Endodermal cell (in vitro differentiated cells): ENCODE results near the gene OR10A7. TPM values are rescaled to one million over a fixed set of nuclear protein-coding genes. Genes with fewer than 3 reads are reported as not detected.

Experiments used
- DNase-seq: peaks from one replicate; pipeline ENCODE4 v3.0.0-alpha.2; 2017
- H3K27ac ChIP-seq: 2 replicates; pipeline ENCODE4 v1.5.1; 2013; ENCODE audit warnings: mild to moderate bottlenecking, low read depth, low read length, moderate library complexity
- H3K27me3 ChIP-seq: 2 replicates; pipeline ENCODE4 v1.6.1; 2013; ENCODE audit warnings: mild to moderate bottlenecking, low read length, moderate library complexity; ENCODE audit not compliant: insufficient read depth, control insufficient read depth, poor library complexity, severe bottlenecking
- H3K36me3 ChIP-seq: 2 replicates; pipeline ENCODE4 v1.7.0; 2013; ENCODE audit warnings: mild to moderate bottlenecking, low read length, moderate library complexity; ENCODE audit not compliant: control insufficient read depth, insufficient read depth
- H3K4me1 ChIP-seq: one replicate; pipeline ENCODE4 v1.7.0; 2013; ENCODE audit warnings: low read length; ENCODE audit not compliant: control insufficient read depth, insufficient read depth
- H3K4me3 ChIP-seq: 2 replicates; pipeline ENCODE4 v1.5.1; 2013; ENCODE audit warnings: mild to moderate bottlenecking, low read length, moderate library complexity
- H3K9ac ChIP-seq: 2 replicates; pipeline ENCODE4 v1.6.1; 2013; ENCODE audit warnings: mild to moderate bottlenecking, low read length, moderate library complexity; ENCODE audit not compliant: poor library complexity, severe bottlenecking; ENCODE audit errors: extremely low read depth
- H3K9me3 ChIP-seq: 2 replicates; pipeline ENCODE4 v1.6.1; 2013; ENCODE audit warnings: mild to moderate bottlenecking, low read length, moderate library complexity; ENCODE audit not compliant: control insufficient read depth
- H3K27ac Mint-ChIP-seq: 2 replicates; pipeline ENCODE4 v1.8.0; 2020; ENCODE audit warnings: mixed read lengths
- H3K27me3 Mint-ChIP-seq: 2 replicates; pipeline ENCODE4 v1.8.0; 2021; ENCODE audit warnings: mild to moderate bottlenecking, mixed read lengths; ENCODE audit not compliant: insufficient read depth
- H3K36me3 Mint-ChIP-seq: 2 replicates; pipeline ENCODE4 v1.8.0; 2020; ENCODE audit warnings: low read depth, mixed read lengths
- H3K4me1 Mint-ChIP-seq: 2 replicates; pipeline ENCODE4 v1.8.0; 2020; ENCODE audit warnings: mixed read lengths
- H3K4me3 Mint-ChIP-seq: 2 replicates; pipeline ENCODE4 v1.8.0; 2020; ENCODE audit warnings: mild to moderate bottlenecking, moderate library complexity, mixed read lengths
- H3K9me3 Mint-ChIP-seq: 2 replicates; pipeline ENCODE4 v1.8.0; 2020; ENCODE audit warnings: mild to moderate bottlenecking, mixed read lengths
- CTCF ChIP-seq: fragments of 200-600 bp; sonication (generic); conservative IDR thresholded peaks from 2 replicates; pipeline ENCODE4 v1.5.0; 2021; ENCODE audit warnings: antibody characterized with exemption, mild to moderate bottlenecking
- WGBS, 2 experiments: methylation state at CpG; one replicate each; pipeline versions ENCODE4 v1.1.5 to v1.1.7; 2013; ENCODE audit warnings: missing lambda C conversion rate in 2 of 2, mixed read lengths in 1 of 2; ENCODE audit not compliant: insufficient coverage in 1 of 2, insufficient read length in 1 of 2; 5-methylcytosine and 5-hydroxymethylcytosine counted together
- total RNA-seq, 2 donors: library from RNA; stranded (reverse); fragmentation: NEBNext Ultra II Directional in 1 of 2; extraction: Animal tissue kit (Norgen Biotek cat#: 25700) in 1 of 2; gene quantifications; 2 replicates in 1 of 2; 3 replicates in 1 of 2; pipeline ENCODE4 v1.2.1, GENCODE V29; 2021

Gene OR10A7
- total RNA-seq, 2 donors from 2014 or later = not detected

- no peaks in the 10 kb centered on the region for H3K9me3 Mint-ChIP-seq
- WGBS, 2 experiments = 78 to 97% methylated on average over 2 to 3 of the region's 3 CpGs
- Histone ChIP-seq H3K9ac (no peak overlapping the region), H3K27ac (no peak overlapping the region), H3K4me1 (no peaks in the 10 kb centered on the region), H3K9me3 (no peaks in the 10 kb centered on the region), H3K36me3 (no peaks in the 10 kb centered on the region), H3K4me3 (no peak overlapping the region), H3K27me3 (no peaks in the 10 kb centered on the region)
- no peak overlapping the region for H3K27ac Mint-ChIP-seq
- DNase-seq = no peak
- H3K27me3 Mint-ChIP-seq = no peaks in the 10 kb centered on the region
- H3K4me1 Mint-ChIP-seq = no peaks in the 10 kb centered on the region
- TF ChIP-seq CTCF = no peak
- H3K36me3 Mint-ChIP-seq = no peaks in the 10 kb centered on the region
- no peak overlapping the region for H3K4me3 Mint-ChIP-seq
Measured at GRCh38 chr12:55250944-55251343, 30.1 kb downstream of the OR10A7 start.

- Histone ChIP-seq H3K27me3 (no peaks in the 10 kb centered on the region), H3K4me1 (no peaks in the 10 kb centered on the region), H3K4me3 (no peak overlapping the region), H3K36me3 (no peaks in the 10 kb centered on the region), H3K9me3 (no peaks in the 10 kb centered on the region), H3K27ac (no peak overlapping the region), H3K9ac (no peak overlapping the region)
- Mint-ChIP-seq H3K4me1 (no peaks in the 10 kb centered on the region), H3K9me3 (no peaks in the 10 kb centered on the region), H3K36me3 (no peaks in the 10 kb centered on the region), H3K4me3 (no peak overlapping the region), H3K27me3 (no peaks in the 10 kb centered on the region), H3K27ac (no peak overlapping the region)
- TF ChIP-seq CTCF = no peak
- DNase-seq = no peak
Measured at GRCh38 chr12:55253281-55253680, 32.5 kb downstream of the OR10A7 start.

GRCh38 chr12:55256831-55257230 is 36.0 kb downstream of the OR10A7 start:
- no peak for DNase-seq
- Histone ChIP-seq H3K9me3 (no peaks in the 10 kb centered on the region), H3K9ac (no peak overlapping the region), H3K27ac (no peak overlapping the region), H3K4me1 (no peaks in the 10 kb centered on the region), H3K4me3 (no peak overlapping the region), H3K27me3 (no peaks in the 10 kb centered on the region), H3K36me3 (no peaks in the 10 kb centered on the region)
- WGBS, 2 experiments = 97% methylated on average over 2 of the region's 4 CpGs; no CpG with 5 or more reads in 1 of the 2 experiments
- no peak for TF ChIP-seq CTCF
- H3K27ac Mint-ChIP-seq = no peak overlapping the region
- no peak overlapping the region for H3K4me3 Mint-ChIP-seq
- no peaks in the 10 kb centered on the region for H3K27me3 Mint-ChIP-seq
- no peaks in the 10 kb centered on the region for H3K4me1 Mint-ChIP-seq
- no peaks in the 10 kb centered on the region for H3K36me3 Mint-ChIP-seq
- no peaks in the 10 kb centered on the region for H3K9me3 Mint-ChIP-seq
